OCI-LY3 (cell line): ENCODE results near the gene FAR1.

Experiments
- EZH2phosphoT487 ChIP-seq: fragments of 200-600 bp; shearing (Covaris generic); IDR thresholded peaks from 2 replicates; pipeline ENCODE4 v1.6.1; 2018; ENCODE audit warnings: antibody characterized with exemption, mixed run types, low read depth
- TF ChIP-seq, protein P1 (sequence below): fragments of 200-600, 300-600 bp; sonication (generic); IDR thresholded peaks from 2 replicates; pipeline ENCODE4 v1.5.1; 2014; ENCODE audit warnings: antibody characterized with exemption, low read length, low read depth

DNA sequence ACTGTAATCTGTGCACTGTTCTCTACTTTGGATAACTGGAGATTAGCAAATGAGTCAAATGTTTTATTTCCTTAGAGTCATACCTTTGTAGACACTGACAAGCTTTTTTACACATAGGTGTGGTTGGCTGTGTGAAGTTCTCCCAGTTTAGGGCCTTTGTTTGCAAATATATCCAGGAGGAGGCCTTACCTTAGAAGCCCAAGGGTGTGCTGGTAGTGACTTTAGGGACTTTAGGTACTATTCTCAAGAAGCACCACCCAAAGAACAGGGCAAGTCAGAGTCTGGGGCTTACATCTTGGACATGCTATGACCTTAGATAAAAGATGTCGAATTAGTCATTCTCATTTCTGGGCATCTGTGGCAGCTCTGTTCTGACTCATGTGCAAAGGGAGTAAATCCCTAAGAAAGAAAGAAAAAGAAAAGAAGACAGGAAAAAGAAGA, 4.8 kb upstream of the FAR1 start:
- TF ChIP-seq, protein P1, sequence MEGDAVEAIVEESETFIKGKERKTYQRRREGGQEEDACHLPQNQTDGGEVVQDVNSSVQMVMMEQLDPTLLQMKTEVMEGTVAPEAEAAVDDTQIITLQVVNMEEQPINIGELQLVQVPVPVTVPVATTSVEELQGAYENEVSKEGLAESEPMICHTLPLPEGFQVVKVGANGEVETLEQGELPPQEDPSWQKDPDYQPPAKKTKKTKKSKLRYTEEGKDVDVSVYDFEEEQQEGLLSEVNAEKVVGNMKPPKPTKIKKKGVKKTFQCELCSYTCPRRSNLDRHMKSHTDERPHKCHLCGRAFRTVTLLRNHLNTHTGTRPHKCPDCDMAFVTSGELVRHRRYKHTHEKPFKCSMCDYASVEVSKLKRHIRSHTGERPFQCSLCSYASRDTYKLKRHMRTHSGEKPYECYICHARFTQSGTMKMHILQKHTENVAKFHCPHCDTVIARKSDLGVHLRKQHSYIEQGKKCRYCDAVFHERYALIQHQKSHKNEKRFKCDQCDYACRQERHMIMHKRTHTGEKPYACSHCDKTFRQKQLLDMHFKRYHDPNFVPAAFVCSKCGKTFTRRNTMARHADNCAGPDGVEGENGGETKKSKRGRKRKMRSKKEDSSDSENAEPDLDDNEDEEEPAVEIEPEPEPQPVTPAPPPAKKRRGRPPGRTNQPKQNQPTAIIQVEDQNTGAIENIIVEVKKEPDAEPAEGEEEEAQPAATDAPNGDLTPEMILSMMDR = no peak
- no peak for TF ChIP-seq EZH2phosphoT487
